HG03558 (cell line): Measurements from ENCODE around the gene MGAM2.

ENCODE experiments used
- ATAC-seq: cut with Tn5 transposase; IDR thresholded peaks from one replicate; pipeline ENCODE4 v1.9.1; 2021; ENCODE audit warnings: moderate number of reproducible peaks; ENCODE audit not compliant: unreplicated experiment; ENCODE audit errors: extremely low read depth

The MGAM2 gene

DNA sequence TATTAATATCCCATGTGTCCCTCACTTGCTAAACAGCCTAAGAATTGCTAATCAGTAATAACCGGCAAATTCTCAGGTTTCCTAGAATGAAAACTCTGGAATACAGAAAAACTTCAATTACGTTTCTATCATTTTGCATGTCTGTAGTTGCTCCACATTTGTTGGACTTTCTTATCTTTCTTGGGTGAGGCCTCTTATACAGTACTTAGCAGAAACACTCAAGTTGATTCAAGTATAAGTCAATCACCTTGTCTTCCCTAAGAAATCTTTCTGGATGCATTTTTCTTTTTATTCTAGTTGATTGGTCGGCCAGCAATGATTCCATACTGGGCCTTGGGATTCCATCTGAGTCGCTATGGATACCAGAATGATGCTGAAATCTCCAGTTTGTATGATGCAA is 61.4 kb downstream of the MGAM2 start:
- no peak for ATAC-seq

DNA sequence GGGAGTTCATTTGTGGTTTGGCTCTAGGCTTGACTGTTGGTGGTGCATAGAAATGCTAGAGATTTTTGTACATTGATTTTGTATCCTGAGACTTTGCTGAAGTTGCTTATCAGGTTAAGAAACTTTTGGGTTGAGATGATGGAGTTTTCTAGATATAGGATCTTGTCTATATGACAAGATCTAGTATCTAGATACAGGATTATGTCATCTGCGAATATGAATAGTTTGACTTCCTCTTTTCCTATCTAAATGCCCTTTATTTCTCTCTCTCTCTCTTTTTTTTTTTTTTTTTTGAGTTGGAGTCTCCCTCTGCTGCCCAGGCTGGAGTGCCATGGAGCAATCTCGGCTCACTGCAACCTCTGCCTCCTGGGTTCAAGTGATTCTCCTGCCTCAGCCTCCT is 62.9 kb downstream of the MGAM2 start:
- ATAC-seq, result no peak

DNA sequence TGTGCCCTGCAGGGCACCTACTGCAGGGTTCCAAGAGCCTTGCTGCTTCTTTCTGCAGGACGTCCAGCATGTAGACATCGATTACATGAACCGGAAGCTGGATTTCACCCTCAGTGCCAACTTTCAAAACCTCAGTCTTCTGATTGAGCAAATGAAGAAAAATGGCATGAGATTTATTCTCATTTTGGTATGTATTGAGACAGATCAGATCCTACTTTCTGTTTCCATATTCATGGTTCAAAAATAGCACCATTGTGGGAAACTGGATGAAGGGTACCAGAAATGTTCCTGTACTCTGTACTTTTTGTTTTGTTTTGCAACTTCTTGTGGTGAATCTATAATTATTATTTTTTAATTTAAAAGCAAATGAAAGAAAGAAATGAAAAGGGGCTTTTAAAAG is 64.1 kb downstream of the MGAM2 start:
- ATAC-seq, result no peak

DNA sequence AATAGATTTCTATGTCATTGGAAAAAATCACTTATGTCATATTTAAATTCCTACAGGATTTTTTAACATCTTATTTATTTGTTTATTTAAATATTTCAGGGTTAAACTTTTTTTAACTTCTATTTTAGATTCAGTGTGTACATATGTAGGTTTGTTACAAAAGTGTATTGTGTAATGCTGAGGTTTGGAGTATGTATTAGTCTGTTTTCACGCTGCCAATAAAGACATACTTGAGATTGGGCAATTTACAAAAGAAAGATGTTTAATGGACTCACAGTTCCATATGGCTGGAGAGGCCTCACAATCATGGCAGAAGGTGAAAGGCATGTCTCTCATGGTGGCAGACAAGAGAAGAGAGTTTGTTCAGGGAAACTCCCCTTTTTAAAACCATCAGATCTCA is 65.4 kb downstream of the MGAM2 start:
- no peak for ATAC-seq

DNA sequence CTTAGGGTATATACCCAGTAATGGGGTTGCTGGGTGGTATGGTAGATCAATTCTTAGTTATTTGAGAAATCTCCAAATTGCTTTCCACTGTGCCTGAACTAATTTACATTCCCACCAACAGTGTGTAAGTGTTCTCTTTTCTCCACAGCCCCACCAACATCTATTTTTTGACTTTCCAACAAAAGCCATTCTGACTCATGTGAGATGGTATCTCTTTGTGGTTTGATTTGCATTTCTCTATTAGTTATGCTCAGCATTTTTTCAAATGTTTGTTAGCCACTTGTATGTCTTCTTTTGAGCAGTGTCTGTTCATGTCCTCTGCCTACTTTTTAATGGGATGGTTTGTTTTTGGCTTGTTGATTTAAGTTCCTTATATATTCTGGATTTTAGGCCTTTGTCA is 66.4 kb downstream of the MGAM2 start:
- ATAC-seq, result no peak

DNA sequence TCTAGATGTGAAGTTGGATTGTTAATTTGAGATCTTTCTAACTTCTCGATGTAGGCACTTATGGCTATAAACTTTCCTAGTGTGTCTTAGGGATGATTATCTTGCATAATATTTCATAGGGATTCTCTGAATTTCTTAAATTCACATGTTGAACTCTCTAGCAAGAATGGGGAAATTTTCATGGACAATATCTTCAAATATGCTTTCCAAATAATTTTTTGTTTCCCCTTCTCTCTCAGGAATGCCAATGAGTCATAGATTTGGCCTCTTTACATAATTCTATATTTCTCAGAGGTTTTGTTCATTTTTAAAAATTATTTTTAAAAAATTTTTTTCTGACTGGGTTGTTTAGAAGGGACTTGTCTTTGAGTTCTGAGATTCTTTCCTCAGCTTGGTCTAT is 68.9 kb downstream of the MGAM2 start:
- no peak for ATAC-seq

DNA sequence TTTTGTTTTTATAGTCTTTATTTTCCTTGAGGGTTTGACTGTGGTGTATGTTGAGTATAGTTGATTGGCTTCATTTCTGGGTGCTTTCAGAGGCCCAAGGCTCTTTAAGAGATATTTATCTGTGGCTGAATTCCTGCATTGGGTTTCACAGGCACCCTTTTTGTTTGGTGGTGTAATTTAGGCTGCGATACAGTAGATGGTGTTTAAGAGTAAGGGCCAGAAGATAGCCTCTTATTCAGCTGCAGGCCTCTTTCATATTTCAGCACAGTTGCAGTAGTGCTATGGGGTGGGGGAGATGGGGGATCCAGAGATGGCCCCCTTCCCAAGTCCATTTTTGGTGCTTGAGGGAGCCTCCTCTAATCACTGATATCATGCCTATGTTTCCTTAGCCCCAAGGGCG is 69.7 kb downstream of the MGAM2 start:
- ATAC-seq, result no peak

DNA sequence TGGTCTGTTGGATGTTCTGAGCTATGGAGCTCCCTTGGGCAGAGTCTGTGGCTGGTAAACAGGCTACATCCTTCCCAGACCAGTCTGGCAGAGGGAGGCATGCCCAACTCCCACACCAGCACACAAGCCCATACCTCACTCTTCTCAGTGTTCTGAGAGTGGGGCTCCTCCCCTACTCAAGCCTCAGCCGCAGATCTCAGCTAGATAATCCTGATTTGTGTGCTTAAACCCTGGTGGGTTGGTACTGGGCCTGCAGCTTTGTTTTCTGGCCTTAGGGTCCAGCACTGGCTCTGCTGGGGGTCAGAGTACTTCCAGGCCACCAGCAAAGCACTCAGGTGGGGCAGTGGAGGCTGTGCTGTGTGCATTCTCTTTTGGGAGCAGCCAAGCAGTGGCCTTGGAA is 70.4 kb downstream of the MGAM2 start:
- no peak for ATAC-seq

DNA sequence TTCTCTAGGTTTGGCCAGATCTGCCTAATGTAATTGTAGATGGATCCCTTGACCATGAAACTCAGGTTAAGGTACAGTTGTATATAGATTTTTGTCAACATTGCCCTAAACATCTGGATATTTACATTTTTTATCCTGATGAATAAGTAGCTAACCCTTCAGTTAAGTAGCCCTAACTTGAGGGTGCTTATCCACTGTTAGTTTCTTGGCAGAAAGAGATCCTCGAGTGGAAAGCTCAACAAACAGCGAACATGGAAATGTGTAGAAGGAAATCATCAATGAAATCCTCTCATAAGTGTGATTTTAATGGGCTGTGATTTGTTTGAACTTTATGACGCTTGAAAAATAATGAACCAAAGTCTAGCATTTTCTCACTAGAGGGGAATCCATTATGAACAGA is 73.6 kb downstream of the MGAM2 start:
- ATAC-seq, result no peak

DNA sequence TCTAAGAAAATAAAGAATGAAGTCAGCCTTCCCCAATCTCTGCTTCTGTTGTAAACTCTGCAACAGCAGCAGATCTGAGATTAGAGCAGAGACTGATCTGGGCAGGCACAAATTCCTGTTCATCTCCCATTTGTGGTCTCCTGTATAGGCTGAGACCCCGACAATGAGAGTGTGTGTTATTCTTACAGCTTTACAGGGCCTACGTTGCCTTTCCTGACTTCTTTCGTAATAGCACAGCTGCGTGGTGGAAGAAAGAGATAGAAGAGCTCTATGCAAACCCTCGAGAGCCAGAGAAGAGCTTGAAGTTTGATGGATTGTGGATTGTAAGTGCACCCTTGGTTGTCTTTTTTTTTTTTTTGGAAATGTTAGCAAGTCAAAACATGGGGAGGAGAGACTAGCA is 74.3 kb downstream of the MGAM2 start:
- no peak for ATAC-seq

DNA sequence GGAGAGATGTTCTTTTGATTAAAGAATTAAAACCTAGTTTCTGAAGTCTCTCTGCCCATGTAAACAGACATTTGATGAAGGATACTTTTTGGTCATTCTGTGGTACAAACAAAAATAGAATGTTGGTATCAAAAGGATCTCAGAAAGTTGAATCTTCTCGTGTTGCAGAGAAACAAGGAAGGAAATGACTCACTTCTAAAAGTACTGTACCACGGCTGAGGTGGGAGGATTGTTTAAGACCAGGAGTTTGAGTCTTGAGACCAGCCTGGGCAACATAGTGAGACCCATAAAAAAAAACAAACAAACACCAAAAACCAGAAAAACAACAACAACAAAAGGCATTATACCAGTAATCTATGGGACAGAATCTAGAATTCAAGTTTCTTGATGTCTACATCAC is 76.6 kb downstream of the MGAM2 start:
- ATAC-seq, result no peak

DNA sequence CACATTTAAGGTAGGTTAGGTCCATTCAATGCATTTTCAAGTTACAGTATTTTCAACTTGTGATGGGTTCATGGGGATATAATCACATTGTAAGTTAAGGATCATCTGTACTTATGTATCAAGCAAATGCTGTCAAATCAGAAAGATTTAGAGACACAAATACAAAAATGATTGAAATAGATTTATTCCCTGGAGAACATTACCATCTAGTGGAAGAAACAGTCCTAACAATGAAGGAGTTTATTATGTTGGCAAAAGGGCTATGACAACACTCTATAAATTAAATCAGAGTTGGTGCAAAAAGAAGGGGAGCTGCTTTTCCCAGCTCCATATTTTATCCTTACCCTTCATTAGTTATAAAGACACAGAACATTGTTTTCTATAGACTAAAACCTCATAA is 77.3 kb downstream of the MGAM2 start:
- ATAC-seq, result no peak

DNA sequence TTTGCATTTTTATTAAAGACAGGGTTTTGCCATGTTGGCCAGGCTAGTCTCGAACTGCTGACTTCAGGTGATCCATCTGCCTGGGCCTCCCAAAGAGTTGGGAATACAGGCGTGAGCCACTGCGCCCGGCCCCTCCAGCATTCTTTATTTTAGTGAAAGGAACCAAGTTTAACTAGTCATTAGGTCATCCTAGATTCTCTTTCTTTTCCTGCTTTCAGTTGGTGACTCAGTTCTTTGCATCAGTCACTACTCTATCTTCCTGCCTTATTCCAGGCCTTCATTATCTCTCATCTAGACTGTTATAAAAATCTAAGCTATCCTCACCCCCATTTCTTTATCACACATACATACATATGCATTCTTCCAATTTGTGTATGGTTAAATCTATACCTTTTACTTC is 82.7 kb downstream of the MGAM2 start:
- no peak for ATAC-seq

DNA sequence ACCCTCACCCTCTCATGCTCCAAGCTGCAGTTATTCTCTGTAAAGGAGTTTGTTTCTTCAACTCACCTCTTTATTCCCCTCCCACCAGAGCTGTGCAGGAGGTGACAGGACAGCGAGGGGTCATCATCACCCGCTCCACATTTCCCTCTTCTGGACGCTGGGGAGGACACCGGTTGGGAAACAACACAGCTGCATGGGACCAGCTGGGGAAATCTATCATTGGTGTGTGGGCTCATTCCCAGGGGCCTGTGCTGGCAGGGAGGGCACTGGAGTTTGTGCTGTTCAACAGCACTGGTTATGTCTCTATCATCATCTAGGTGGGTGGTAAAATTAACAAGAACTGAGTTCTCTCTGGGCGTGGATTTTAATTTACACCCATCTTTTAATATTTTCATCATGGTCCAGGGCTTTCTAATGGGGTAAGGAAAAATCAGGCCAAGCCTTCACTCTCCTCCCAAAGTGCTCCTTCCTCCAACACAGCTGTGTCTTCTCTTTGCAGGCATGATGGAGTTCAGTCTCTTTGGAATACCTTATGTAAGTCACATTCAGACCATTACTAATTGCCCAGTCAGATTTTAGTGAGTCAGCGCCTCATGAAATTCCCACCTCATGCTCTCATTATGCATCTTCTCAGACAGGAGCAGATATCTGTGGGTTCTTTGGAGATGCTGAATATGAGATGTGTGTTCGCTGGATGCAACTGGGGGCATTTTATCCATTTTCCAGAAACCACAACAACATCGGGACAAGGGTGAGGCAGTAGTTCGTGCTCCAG is 84.7 kb downstream of the MGAM2 start:
- no peak for ATAC-seq

DNA sequence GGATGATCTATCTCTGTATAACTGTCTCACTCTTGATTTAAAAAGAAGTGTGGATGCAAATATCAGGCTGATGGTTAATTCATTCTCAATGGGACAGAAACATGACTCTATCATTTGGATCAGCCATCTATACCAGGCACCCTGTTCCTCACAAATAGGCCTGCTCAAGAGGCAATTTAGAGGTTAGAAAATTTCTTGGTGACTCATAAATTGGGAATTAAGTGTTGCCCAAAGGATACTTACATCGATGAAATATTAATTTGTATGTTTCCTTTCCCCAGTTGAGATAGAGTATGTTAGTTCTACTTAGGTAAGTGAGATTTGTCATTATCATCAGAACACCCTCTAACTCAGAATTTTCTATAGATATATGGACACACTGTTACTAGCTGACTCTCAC is 88.7 kb downstream of the MGAM2 start:
- ATAC-seq, result no peak

DNA sequence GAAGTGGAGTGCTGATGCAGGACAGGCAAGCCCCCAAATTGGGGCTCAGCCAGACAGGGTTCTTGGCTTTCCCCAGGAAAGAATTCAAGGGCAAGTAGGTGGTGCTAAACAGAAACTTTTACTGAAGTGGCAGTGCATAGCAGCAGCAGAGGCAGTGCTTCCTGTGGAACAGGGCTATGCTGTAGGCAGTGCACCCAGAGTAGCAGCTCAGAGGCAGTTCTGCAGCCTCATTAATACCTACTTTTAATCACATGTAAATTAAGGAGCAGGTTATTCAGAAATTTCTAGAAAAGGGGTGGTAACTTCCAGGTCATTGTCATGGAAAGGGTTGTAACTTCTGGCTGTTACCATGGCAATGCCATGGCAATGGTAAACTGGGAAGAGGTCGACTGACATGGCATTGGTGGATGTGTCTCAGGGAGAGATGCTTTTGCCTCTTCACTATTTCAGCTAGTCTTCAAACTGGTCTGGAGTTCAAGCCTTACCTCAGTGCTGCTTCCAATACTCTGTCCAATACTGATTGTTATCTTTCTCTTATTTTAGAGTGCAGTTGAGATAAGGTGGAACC is 117.1 kb downstream of the MGAM2 start:
- ATAC-seq, result no peak

DNA sequence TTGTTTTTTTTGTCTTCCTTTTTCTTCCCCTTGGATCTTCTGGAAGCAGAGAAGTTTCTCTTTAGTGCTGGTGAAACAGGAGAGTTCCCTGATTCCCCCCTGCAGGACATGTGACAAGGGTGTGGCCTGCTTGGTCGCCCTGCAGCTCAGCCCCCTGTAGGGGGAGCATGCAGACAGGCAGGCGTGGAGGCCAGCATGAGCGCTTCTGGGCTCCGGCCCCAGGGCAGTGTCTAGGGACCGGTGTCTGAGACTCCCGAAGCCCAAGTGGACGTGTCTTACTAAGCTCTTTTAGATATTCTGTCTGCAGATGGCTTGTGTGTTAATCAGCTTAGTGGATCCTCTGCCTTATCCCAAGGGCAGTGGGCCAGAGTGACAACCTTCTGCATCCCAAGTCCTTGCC is 120.2 kb downstream of the MGAM2 start:
- no peak for ATAC-seq

DNA sequence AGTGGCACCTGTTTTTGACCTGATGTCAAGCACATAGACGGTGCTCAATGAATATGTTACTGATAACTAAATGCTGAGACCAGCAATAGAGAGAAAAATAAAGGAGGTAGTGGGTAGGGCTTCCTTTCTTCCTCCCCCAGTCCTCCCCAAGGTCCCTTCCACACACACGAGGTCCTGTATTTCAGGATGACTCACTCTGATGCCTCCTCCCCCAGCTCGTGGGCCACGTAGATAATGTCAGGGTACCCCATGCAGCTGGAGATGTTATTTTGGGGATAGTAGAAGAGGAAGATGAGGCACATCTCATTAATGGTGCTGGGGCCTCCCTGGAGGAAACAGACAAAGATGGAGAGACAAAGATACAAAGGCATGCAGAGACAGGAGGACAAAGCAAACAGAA is 129.0 kb downstream of the MGAM2 start:
- ATAC-seq, result no peak

DNA sequence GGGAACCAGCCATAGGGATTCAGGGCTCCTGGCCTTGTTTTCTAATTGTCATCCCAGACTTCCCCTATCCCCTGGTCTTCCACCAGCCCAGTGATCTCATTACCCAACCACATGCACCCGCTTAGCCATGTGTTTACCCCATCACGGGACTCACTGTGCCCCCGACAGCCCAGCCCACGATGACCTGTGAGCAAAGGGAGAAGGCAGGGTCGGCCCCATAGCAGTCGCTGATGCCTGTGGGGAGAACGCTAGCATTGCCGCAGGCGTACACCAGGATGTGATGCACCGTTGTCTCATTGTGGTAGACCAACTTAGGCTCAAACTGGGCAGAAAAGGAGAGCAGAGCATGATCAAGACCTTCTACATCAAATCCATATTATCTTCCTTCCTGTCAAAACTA is 132.3 kb downstream of the MGAM2 start:
- no peak for ATAC-seq

DNA sequence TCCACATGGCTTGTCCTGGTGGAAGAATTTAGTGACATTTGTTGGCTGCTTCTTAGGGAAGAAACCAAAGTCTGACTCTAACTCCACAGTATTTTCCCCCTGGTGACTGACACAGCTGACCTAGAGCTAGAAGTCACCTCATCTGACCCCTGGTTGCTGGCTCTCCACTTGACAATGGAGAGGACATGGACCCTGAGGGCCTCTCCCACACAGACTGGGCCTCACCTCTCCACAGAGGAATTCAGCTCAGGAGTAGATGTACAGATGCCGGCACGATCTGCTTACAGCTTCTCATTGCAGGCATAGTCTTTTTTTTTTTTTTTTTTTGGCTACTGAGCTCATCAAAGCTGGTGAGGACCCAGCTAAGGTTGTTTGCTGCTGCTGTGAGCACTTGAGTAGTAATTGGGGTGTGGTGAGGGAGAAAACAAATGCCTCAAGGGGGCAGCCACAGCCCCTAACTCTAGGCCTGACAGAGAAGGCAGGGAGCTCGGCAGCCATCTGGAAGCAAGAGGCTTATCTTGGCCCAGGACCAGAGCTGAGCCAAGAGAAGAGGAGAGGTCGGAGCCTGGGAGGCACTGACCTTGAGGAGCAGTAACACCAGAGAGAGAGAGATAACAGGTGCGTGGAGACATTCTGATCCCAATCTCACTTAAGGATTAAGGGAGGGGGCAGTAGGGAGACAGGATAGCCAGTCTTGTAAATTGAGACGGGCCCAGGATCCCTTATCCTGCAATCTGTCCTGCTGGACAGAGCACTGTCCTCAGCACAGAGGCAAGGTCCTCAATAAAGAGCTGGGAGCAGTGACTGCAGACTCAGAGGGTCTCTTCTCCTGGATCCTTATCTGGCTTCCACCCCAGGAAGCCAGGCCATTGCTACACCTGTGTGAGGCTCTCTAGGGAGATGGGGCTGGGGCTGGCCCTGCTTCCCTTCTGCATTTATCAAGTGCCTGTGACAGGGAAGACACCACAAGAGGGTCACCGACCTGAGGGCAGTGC is 136.9 kb downstream of the MGAM2 start:
- no peak for ATAC-seq

DNA sequence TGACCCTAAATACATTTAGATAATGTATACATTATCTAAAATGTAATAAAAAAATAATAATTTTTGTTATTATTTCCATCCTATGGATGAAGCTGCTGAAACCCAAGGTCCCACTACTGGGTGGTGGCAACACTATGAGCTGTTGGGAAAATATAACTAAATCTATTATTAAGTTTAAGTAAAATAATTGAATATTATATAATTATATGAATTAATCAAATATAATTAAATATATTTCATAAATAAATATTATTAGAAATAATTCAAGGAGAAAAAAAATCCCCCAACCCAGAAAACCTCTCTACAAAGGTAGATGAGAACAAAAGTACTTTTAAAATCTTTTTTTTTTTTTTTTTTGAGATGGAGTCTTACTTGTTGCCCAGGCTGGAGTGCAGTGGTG is 138.4 kb downstream of the MGAM2 start:
- ATAC-seq, result no peak
